GM12878 (cell line): ENCODE results near the gene SLC2A5. TPM values are rescaled to one million over a fixed set of nuclear protein-coding genes. Genes with fewer than 3 reads are reported as not detected.

ENCODE experiments used
- ATAC-seq: fragments of 200-7000 bp; cut with Tn5 transposase; 3 replicates; pipeline ENCODE4 v1.9.1; 2020; ENCODE audit warnings: mild to moderate bottlenecking, moderate library complexity
- BruUV-seq: library from RNA; stranded (reverse); fragments of 400-500 nt; replicated peaks from 2 replicates; lab custom pipeline; 2021; lab: Mats Ljungman, UMichigan
- CTCF ChIA-PET: fragments of 300-600 bp; sonication (Branson Sonifier 250); formaldehyde crosslinking; extraction: SDS; loops from one replicate; lab custom pipeline; 2021; ENCODE audit warnings: inconsistent platforms; lab: Yijun Ruan, JAX
- POLR2A ChIA-PET: fragments of 350-600 bp; formaldehyde crosslinking; extraction: SDS; loops from one replicate; lab custom pipeline; 2021; ENCODE audit warnings: inconsistent platforms; lab: Charles Lee
- RAD21 ChIA-PET: fragments of 300-600 bp; sonication (Branson Sonifier 250); formaldehyde crosslinking; loops from one replicate; lab custom pipeline; 2023; ENCODE audit warnings: antibody characterized with exemption; ENCODE audit not compliant: unreplicated experiment; lab: Charles Lee
- SMC1A ChIA-PET: fragments of 300-600 bp; sonication (Branson Sonifier 250); formaldehyde crosslinking; loops from one replicate; lab custom pipeline; 2023; ENCODE audit not compliant: unreplicated experiment, uncharacterized antibody; lab: Charles Lee
- DNase-seq: peaks from one replicate; pipeline ENCODE4 v3.0.0-alpha.2; 2011; ENCODE audit warnings: low read depth, low spot score
- FAIRE-seq: peaks from 3 replicates; lab custom pipeline; 2011; peaks lifted over from hg19 to GRCh38; lab: Jason Lieb, UNC
- H2AFZ ChIP-seq: 2 replicates; pipeline ENCODE4 v1.6.0; 2011; ENCODE audit warnings: low read depth, low read length, control low read depth; ENCODE audit not compliant: control insufficient read depth
- H3K27ac ChIP-seq: 2 replicates; pipeline ENCODE4 v1.5.1; 2011; ENCODE audit warnings: control low read depth; ENCODE audit not compliant: control insufficient read depth, insufficient read depth
- H3K27me3 ChIP-seq, 2 experiments: replicated peaks in 1 of 2; 2 replicates each; pipeline versions ENCODE4 v1.6.0 to v1.6.1; 2011; ENCODE audit warnings: low read length in 1 of 2; ENCODE audit not compliant: control insufficient read depth in 2 of 2, insufficient read depth in 2 of 2
- H3K36me3 ChIP-seq, 2 experiments: 2 replicates each; pipeline ENCODE4 v1.5.1; 2011; ENCODE audit warnings: low read length in 1 of 2; ENCODE audit not compliant: control insufficient read depth in 2 of 2, insufficient read depth in 2 of 2
- H3K4me1 ChIP-seq: 2 replicates; pipeline ENCODE4 v1.6.1; 2011; ENCODE audit warnings: mild to moderate bottlenecking, low read length, moderate library complexity, mixed read lengths; ENCODE audit not compliant: control insufficient read depth, insufficient read depth
- H3K4me2 ChIP-seq: 2 replicates; pipeline ENCODE4 v1.6.0; 2011; ENCODE audit warnings: control low read depth; ENCODE audit not compliant: control insufficient read depth, insufficient read depth
- H3K4me3 ChIP-seq: fragments of 200-600 bp; sonication (generic); 2 replicates; pipeline ENCODE4 v1.5.1; 2016
- H3K79me2 ChIP-seq: 2 replicates; pipeline ENCODE4 v1.6.0; 2011; ENCODE audit warnings: low read length; ENCODE audit not compliant: control insufficient read depth, insufficient read depth
- H3K9ac ChIP-seq: 2 replicates; pipeline ENCODE4 v1.8.0; 2011; ENCODE audit warnings: low read length, control low read depth, mixed read lengths; ENCODE audit not compliant: control insufficient read depth, insufficient read depth
- H3K9me3 ChIP-seq: replicated peaks from 3 replicates; pipeline ENCODE4 v1.5.1; 2011; ENCODE audit warnings: mild to moderate bottlenecking, low read length; ENCODE audit not compliant: control insufficient read depth, insufficient read depth
- H4K20me1 ChIP-seq: 2 replicates; pipeline ENCODE4 v1.6.0; 2011; ENCODE audit not compliant: control insufficient read depth, insufficient read depth
- CEBPZ ChIP-seq: fragments of 150-350 bp; IDR thresholded peaks from 2 replicates; pipeline ENCODE4 v1.6.1; 2016; ENCODE audit warnings: low read depth, low read length
- ETV6 ChIP-seq, 2 experiments: fragments of 450-650 bp in 1 of 2; IDR thresholded peaks in 1 of 2; conservative IDR thresholded peaks in 1 of 2; 2 replicates each; pipeline ENCODE4 v1.6.1; 2014; ENCODE audit warnings: antibody characterized with exemption in 1 of 2, borderline replicate concordance in 1 of 2, low read depth in 1 of 2, mild to moderate bottlenecking in 1 of 2, moderate library complexity in 1 of 2
- IRF3 ChIP-seq: fragments of 450-650 bp; IDR thresholded peaks from 2 replicates; pipeline ENCODE4 v1.6.1; 2014; ENCODE audit warnings: mild to moderate bottlenecking
- MYB ChIP-seq: fragments of 150-350 bp; IDR thresholded peaks from 2 replicates; pipeline ENCODE4 v1.6.1; 2014; ENCODE audit warnings: mild to moderate bottlenecking, low read depth, low read length, borderline replicate concordance
- NFIC ChIP-seq: IDR thresholded peaks from 2 replicates; pipeline ENCODE4 v1.6.1; 2012; ENCODE audit warnings: low read depth, mild to moderate bottlenecking, inconsistent platforms, low read length, moderate library complexity
- NFXL1 ChIP-seq: fragments of 450-650 bp; IDR thresholded peaks from 2 replicates; pipeline ENCODE4 v1.6.1; 2017; ENCODE audit warnings: antibody characterized with exemption, mild to moderate bottlenecking, borderline replicate concordance
- NFYA ChIP-seq: IDR thresholded peaks from 2 replicates; pipeline ENCODE4 v1.6.1; 2011; ENCODE audit warnings: low read depth, mild to moderate bottlenecking, low read length, improper control_type of control experiment, borderline replicate concordance
- NFYB ChIP-seq: IDR thresholded peaks from 2 replicates; pipeline ENCODE4 v1.6.1; 2011; ENCODE audit warnings: low read depth, mild to moderate bottlenecking, low read length, improper control_type of control experiment, moderate library complexity; ENCODE audit not compliant: insufficient read depth
- POLR2AphosphoS5 ChIP-seq: IDR thresholded peaks from 2 replicates; pipeline ENCODE4 v1.6.1; 2011; ENCODE audit warnings: mild to moderate bottlenecking, low read length, inconsistent platforms
- RAD21 ChIP-seq: IDR thresholded peaks from 2 replicates; pipeline ENCODE4 v1.6.1; 2011; ENCODE audit warnings: mild to moderate bottlenecking, low read depth, low read length, moderate library complexity; ENCODE audit not compliant: insufficient read depth
- RB1 ChIP-seq: fragments of 450-650 bp; formaldehyde crosslinking; IDR thresholded peaks from 2 replicates; pipeline ENCODE4 v1.6.1; 2017; ENCODE audit warnings: mild to moderate bottlenecking, borderline replicate concordance
- RELB ChIP-seq: fragments of 450-650 bp; IDR thresholded peaks from 2 replicates; pipeline ENCODE4 v1.6.1; 2017; ENCODE audit warnings: low read depth, mild to moderate bottlenecking, moderate library complexity
- SIN3A ChIP-seq: IDR thresholded peaks from 2 replicates; pipeline ENCODE4 v1.6.1; 2012; ENCODE audit warnings: low read depth, low read length, improper control_type of control experiment
- SMARCA5 ChIP-seq: fragments of 450-650 bp; IDR thresholded peaks from 2 replicates; pipeline ENCODE4 v1.6.1; 2017; ENCODE audit warnings: mild to moderate bottlenecking
- SP1 ChIP-seq: IDR thresholded peaks from one replicate; pipeline ENCODE4 v1.6.1; 2011; ENCODE audit warnings: low read depth, low read length
- STAT3 ChIP-seq: IDR thresholded peaks from 2 replicates; pipeline ENCODE4 v1.6.1; 2011; ENCODE audit warnings: low read depth, low read length, improper control_type of control experiment
- TCF7 ChIP-seq: IDR thresholded peaks from 2 replicates; pipeline ENCODE4 v1.6.1; 2014; ENCODE audit warnings: antibody characterized with exemption, borderline replicate concordance
- ZNF217 ChIP-seq: fragments of 450-650 bp; IDR thresholded peaks from 2 replicates; pipeline ENCODE4 v1.6.1; 2017; ENCODE audit warnings: antibody characterized with exemption, mild to moderate bottlenecking
- WGBS: methylation state at CpG from one replicate; pipeline ENCODE4 v1.1.6; 2016; ENCODE audit warnings: low lambda C conversion rate; ENCODE audit not compliant: insufficient replicate concordance, insufficient coverage; ENCODE audit errors: missing lambda C conversion rate; 5-methylcytosine and 5-hydroxymethylcytosine counted together
- in situ Hi-C: fragments of 300-500 bp; cut with MboI; formaldehyde crosslinking; loops from 9 replicates; pipeline ENCODE4 v1.14.3; 2018; ENCODE audit warnings: mixed read lengths
- intact Hi-C: fragments of 100-400 bp; cut with micrococcal nuclease; formaldehyde crosslinking; loops from one replicate; pipeline ENCODE4 v1.14.2; 2022; ENCODE audit not compliant: unreplicated experiment
- polyA plus RNA-seq, 11 experiments: library from polyadenylated mRNA; depleted of rRNA in 4 of 11; unstranded in 6 of 11; stranded (reverse) in 5 of 11; fragments of >200 nt; fragmentation: Nextera tagmentation in 4 of 11; fragmentation: Illumina TruSeq in 1 of 11; extraction: Ambion mirVana in 4 of 11; extraction: Trizol in 1 of 11; gene quantifications; 1 replicate in 1 of 11; 2 replicates in 10 of 11; pipeline versions ENCODE4 v1.2.1 to v1.2.3, GENCODE V29; 2011 to 2016; ENCODE audit warnings: inconsistent platforms in 2 of 11, missing spikeins in 2 of 11, low read depth in 1 of 11
- total RNA-seq, 4 experiments: library from RNA; depleted of rRNA in 3 of 4; stranded (reverse); fragments of >200 nt in 3 of 4; fragmentation: Illumina TruSeq in 1 of 4; extraction: Trizol in 1 of 4; gene quantifications; 2 replicates each; pipeline versions ENCODE4 v1.2.1 to v1.2.3, GENCODE V29; 2013 to 2021

Gene SLC2A5
- total and polyA plus RNA-seq, 10 of the 15 experiments (the other 5 are each of a cell fraction or from before 2014, with no cell fraction given) = 4.5 to 76.6 (median 23.9) TPM

GRCh38 chr1:9070486-9070885, 1.1 kb upstream of the SLC2A5 start (continued):
- no peak for TF ChIP-seq CEBPZ
- no peak for TF ChIP-seq IRF3
- TF ChIP-seq NFIC = no peak
- TF ChIP-seq ETV6 (conservative IDR thresholded peaks at IDR 0.05 in 1 of 2, IDR thresholded peaks at IDR 0.05 in 1 of 2; ENCODE audit: borderline replicate concordance in 1 of 2, low read depth in 1 of 2) = no peak
- TF ChIP-seq RB1 = no peak

- peak overlapping the region; percentile 87 for H3K9ac ChIP-seq
- peaks cover 0 to 3% of the 10 kb centered on the region in 2 experiments; a peak in 1 of 4 replicates for H3K36me3 ChIP-seq
- in situ Hi-C loops (no loop called here), intact Hi-C loops (loop anchor here (1.0 to 2.0 kb wide), 2 partner anchors 9 to 58 kb away; no protein-coding TSS in a partner anchor)
- peaks cover 46% of the 10 kb centered on the region for H3K79me2 ChIP-seq
- H3K9me3 ChIP-seq = no peaks in the 10 kb centered on the region
- peak; percentile 6 for ATAC-seq
- no peaks in the 10 kb centered on the region for H4K20me1 ChIP-seq
- RAD21 ChIA-PET = interaction anchor here (0.7 to 1.2 kb wide), 2 partner anchors 12 to 535 kb away, joined by 3 to 10 read pairs; no protein-coding TSS in a partner anchor
- peak overlapping the region; percentile 79 for H3K4me3 ChIP-seq
- FAIRE-seq = no peak
- WGBS = 2% methylated on average over 4 of the region's 4 CpGs
- POLR2A ChIA-PET = interaction anchor here (7.1 kb wide), 1 partner anchor 11 kb away, joined by 45 read pairs; no protein-coding TSS in a partner anchor
- BruUV-seq = TSS peak; percentile 88
- H3K27me3 ChIP-seq = no peaks in the 10 kb centered on the region
- H3K4me1 ChIP-seq = peaks cover 34% of the 10 kb centered on the region
- peak overlapping the region; percentile 49 for H2AFZ ChIP-seq
- CTCF ChIA-PET = interaction anchor here (0.6 to 2.9 kb wide), 5 partner anchors 12 to 64 kb away, joined by 3 to 13 read pairs (median 4); no protein-coding TSS in a partner anchor
- SMC1A ChIA-PET = interaction anchor here (0.9 to 2.3 kb wide), 4 partner anchors 9 to 26 kb away, joined by 3 to 11 read pairs (median 4); no protein-coding TSS in a partner anchor
- H3K27ac ChIP-seq = peak overlapping the region; percentile 93
- DNase-seq = peak; percentile 31
- H3K4me2 ChIP-seq = peak overlapping the region; percentile 99
- TF ChIP-seq SIN3A = no peak
- TF ChIP-seq TCF7 = no peak
- TF ChIP-seq NFXL1 = no peak
- no peak for TF ChIP-seq NFYA
- no peak for TF ChIP-seq STAT3
- no peak for TF ChIP-seq MYB
- no peak for TF ChIP-seq NFYB
- TF ChIP-seq RELB = no peak
- no peak for TF ChIP-seq POLR2AphosphoS5
- TF ChIP-seq ZNF217 = no peak
- no peak for TF ChIP-seq SMARCA5
- no peak for TF ChIP-seq SP1
- no peak for TF ChIP-seq RAD21
Observed at GRCh38 chr1:9068981-9069325, 482 bp downstream of the SLC2A5 start.
